HepG2 (cell line): Measurements from ENCODE around the gene TTLL12. TPM values are rescaled to one million over a fixed set of nuclear protein-coding genes. Genes with fewer than 3 reads are reported as not detected.

Experiments
- ARNTL ChIP-seq: sonication (generic); formaldehyde crosslinking; IDR thresholded peaks from 2 replicates; pipeline ENCODE4 v1.4.0; 2020; ENCODE audit warnings: mild to moderate bottlenecking, missing genetic modification reagents
- GATAD2A ChIP-seq: IDR thresholded peaks from 2 replicates; pipeline ENCODE4 v1.6.1; 2016
- GTF3A ChIP-seq: sonication (generic); formaldehyde crosslinking; conservative IDR thresholded peaks from 2 replicates; pipeline ENCODE4 v1.4.0; 2020; ENCODE audit warnings: mild to moderate bottlenecking, missing genetic modification reagents
- IRF2 ChIP-seq: IDR thresholded peaks from 2 replicates; pipeline ENCODE4 v1.6.1; 2018; ENCODE audit warnings: missing genetic modification reagents, missing compliant biosample characterization
- JDP2 ChIP-seq: sonication (generic); formaldehyde crosslinking; IDR thresholded peaks from 2 replicates; pipeline ENCODE4 v1.8.1; 2022; ENCODE audit warnings: missing genetic modification reagents, borderline replicate concordance
- MEIS1 ChIP-seq: sonication (generic); formaldehyde crosslinking; IDR thresholded peaks from 2 replicates; pipeline ENCODE4 v1.9.0; 2021; ENCODE audit warnings: mild to moderate bottlenecking, missing genetic modification reagents, moderate library complexity, borderline replicate concordance
- PHF5A ChIP-seq: IDR thresholded peaks from one replicate; pipeline ENCODE4 v1.6.1; 2018; ENCODE audit warnings: low read depth, missing genetic modification reagents; ENCODE audit not compliant: unreplicated experiment
- POLR2AphosphoS2 ChIP-seq: IDR thresholded peaks from 2 replicates; pipeline ENCODE4 v1.6.1; 2011; ENCODE audit warnings: low read depth, low read length, improper control_type of control experiment
- RBM22 ChIP-seq: fragments of 200-400 bp; formaldehyde crosslinking; optimal IDR thresholded peaks from 2 replicates; pipeline ENCODE3; 2017; ENCODE audit warnings: mild to moderate bottlenecking, low read length, moderate library complexity
- ZBTB7A ChIP-seq: sonication (generic); formaldehyde crosslinking; IDR thresholded peaks from 2 replicates; pipeline ENCODE4 v1.8.0; 2022; ENCODE audit warnings: mild to moderate bottlenecking, missing genetic modification reagents
- ZFP90 ChIP-seq: sonication (generic); formaldehyde crosslinking; IDR thresholded peaks from 2 replicates; pipeline ENCODE4 v1.8.0; 2022; ENCODE audit warnings: missing genetic modification reagents, mild to moderate bottlenecking, inconsistent platforms, borderline replicate concordance
- ZMYM4 ChIP-seq: sonication (generic); formaldehyde crosslinking; IDR thresholded peaks from 2 replicates; pipeline ENCODE4 v1.8.1; 2023; ENCODE audit warnings: mild to moderate bottlenecking, missing genetic modification reagents
- ZNF343 ChIP-seq: sonication (generic); formaldehyde crosslinking; IDR thresholded peaks from 2 replicates; pipeline ENCODE4 v1.4.0; 2020; ENCODE audit warnings: mild to moderate bottlenecking, missing genetic modification reagents
- ZNF552 ChIP-seq: sonication (generic); formaldehyde crosslinking; IDR thresholded peaks from 2 replicates; pipeline ENCODE4 v1.9.0; 2022; ENCODE audit warnings: missing genetic modification reagents, mild to moderate bottlenecking, borderline replicate concordance
- ZNF674 ChIP-seq: sonication (generic); formaldehyde crosslinking; IDR thresholded peaks from 2 replicates; pipeline ENCODE4 v1.5.0; 2020; ENCODE audit warnings: low read depth, mild to moderate bottlenecking, missing genetic modification reagents
- polyA plus RNA-seq, 8 experiments: library from polyadenylated mRNA; depleted of rRNA in 3 of 8; stranded (reverse) in 7 of 8; unstranded in 1 of 8; fragments of >200 nt; fragmentation: Illumina TruSeq in 4 of 8; extraction: Trizol in 4 of 8; gene quantifications; 2 replicates each; pipeline versions ENCODE4 v1.2.1 to v1.2.3, GENCODE V29; 2011 to 2016; ENCODE audit warnings: low read depth in 4 of 8, missing spikeins in 1 of 8, mixed read lengths in 1 of 8; ENCODE audit not compliant: insufficient read depth in 1 of 8
- total RNA-seq, 5 experiments: library from RNA; depleted of rRNA; stranded (reverse); fragments of >200 nt; fragmentation: Illumina TruSeq; extraction: Trizol; gene quantifications; 2 replicates each; pipeline ENCODE4 v1.2.3, GENCODE V29; 2016; ENCODE audit warnings: low read depth in 1 of 5
- TF ChIP-seq, protein P1 (sequence below): sonication (generic); formaldehyde crosslinking; IDR thresholded peaks from 2 replicates; pipeline ENCODE4 v1.4.0; 2020; ENCODE audit warnings: missing genetic modification reagents, borderline replicate concordance
- TF ChIP-seq, protein P2 (sequence below): sonication (generic); formaldehyde crosslinking; IDR thresholded peaks from 2 replicates; pipeline ENCODE4 v1.4.0; 2020; ENCODE audit warnings: missing genetic modification reagents
- TF ChIP-seq, protein P3 (sequence below): sonication (generic); formaldehyde crosslinking; conservative IDR thresholded peaks from 2 replicates; pipeline ENCODE4 v1.4.0; 2020; ENCODE audit warnings: missing genetic modification reagents

The TTLL12 gene
- total and polyA plus RNA-seq, 2 of the 13 experiments (the other 11 are each of a cell fraction or from before 2014, with no cell fraction given) = 11.9 to 38.1 TPM

DNA sequence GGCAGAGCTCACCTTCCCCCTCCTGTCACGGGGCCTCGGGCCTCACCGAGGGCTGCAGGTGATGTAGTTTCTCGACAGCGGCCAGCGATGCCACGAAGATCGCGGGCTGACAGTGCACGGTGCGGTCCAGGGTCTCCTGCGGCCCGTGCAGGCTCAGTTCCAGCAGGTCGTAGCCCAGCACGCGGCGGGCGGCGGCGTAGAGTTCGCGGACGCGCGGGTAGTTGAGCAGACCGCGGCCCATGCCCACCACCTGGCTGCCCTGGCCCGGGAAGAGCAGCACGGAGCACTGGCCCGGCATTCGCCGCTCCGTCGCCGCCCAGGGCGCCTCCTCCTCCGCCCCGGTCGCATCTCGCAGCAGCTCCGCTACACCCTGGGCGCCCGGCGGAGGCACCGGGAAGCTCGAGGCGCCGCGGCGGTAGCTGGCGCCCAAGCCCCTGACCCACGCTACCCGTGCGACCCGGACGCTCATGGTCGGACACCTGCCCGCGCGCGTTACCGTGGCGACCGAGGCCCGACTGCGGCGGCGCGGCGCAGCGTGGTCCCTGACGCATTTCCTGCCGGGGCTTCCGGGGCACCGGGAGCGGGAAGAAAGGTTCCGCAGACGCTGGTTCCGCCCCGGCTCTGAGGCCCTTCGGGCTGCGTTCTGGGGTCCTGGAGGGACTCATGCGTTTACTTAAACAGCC is 43.9 kb downstream of the TTLL12 start, which contains the start of gene MCAT (continued):
- TF ChIP-seq, protein P1, sequence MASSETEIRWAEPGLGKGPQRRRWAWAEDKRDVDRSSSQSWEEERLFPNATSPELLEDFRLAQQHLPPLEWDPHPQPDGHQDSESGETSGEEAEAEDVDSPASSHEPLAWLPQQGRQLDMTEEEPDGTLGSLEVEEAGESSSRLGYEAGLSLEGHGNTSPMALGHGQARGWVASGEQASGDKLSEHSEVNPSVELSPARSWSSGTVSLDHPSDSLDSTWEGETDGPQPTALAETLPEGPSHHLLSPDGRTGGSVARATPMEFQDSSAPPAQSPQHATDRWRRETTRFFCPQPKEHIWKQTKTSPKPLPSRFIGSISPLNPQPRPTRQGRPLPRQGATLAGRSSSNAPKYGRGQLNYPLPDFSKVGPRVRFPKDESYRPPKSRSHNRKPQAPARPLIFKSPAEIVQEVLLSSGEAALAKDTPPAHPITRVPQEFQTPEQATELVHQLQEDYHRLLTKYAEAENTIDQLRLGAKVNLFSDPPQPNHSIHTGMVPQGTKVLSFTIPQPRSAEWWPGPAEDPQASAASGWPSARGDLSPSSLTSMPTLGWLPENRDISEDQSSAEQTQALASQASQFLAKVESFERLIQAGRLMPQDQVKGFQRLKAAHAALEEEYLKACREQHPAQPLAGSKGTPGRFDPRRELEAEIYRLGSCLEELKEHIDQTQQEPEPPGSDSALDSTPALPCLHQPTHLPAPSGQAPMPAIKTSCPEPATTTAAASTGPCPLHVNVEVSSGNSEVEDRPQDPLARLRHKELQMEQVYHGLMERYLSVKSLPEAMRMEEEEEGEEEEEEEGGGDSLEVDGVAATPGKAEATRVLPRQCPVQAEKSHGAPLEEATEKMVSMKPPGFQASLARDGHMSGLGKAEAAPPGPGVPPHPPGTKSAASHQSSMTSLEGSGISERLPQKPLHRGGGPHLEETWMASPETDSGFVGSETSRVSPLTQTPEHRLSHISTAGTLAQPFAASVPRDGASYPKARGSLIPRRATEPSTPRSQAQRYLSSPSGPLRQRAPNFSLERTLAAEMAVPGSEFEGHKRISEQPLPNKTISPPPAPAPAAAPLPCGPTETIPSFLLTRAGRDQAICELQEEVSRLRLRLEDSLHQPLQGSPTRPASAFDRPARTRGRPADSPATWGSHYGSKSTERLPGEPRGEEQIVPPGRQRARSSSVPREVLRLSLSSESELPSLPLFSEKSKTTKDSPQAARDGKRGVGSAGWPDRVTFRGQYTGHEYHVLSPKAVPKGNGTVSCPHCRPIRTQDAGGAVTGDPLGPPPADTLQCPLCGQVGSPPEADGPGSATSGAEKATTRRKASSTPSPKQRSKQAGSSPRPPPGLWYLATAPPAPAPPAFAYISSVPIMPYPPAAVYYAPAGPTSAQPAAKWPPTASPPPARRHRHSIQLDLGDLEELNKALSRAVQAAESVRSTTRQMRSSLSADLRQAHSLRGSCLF = no peak
- TF ChIP-seq ZNF674 (CRISPR knock-in tag) (no peak), ZNF343 (no peak; the same call in 1 of the 2 replicates), ARNTL (CRISPR knock-in tag) (peak; percentile 56; the same call in 1 of the 2 replicates), ZMYM4 (CRISPR knock-in tag) (peak; percentile 91), PHF5A (CRISPR knock-in tag) (no peak), GTF3A (CRISPR knock-in tag) (no peak), JDP2 (CRISPR knock-in tag) (no peak), IRF2 (CRISPR knock-in tag) (peak; percentile 87), GATAD2A (peak; percentile 72), ZFP90 (CRISPR knock-in tag) (no peak; the same call in 1 of the 2 replicates), ZNF552 (CRISPR knock-in tag) (no peak), POLR2AphosphoS2 (no peak), RBM22 (peak; percentile 90), MEIS1 (peak; percentile 27; the same call in 1 of the 2 replicates), ZBTB7A (no peak)
- TF ChIP-seq, protein P2, sequence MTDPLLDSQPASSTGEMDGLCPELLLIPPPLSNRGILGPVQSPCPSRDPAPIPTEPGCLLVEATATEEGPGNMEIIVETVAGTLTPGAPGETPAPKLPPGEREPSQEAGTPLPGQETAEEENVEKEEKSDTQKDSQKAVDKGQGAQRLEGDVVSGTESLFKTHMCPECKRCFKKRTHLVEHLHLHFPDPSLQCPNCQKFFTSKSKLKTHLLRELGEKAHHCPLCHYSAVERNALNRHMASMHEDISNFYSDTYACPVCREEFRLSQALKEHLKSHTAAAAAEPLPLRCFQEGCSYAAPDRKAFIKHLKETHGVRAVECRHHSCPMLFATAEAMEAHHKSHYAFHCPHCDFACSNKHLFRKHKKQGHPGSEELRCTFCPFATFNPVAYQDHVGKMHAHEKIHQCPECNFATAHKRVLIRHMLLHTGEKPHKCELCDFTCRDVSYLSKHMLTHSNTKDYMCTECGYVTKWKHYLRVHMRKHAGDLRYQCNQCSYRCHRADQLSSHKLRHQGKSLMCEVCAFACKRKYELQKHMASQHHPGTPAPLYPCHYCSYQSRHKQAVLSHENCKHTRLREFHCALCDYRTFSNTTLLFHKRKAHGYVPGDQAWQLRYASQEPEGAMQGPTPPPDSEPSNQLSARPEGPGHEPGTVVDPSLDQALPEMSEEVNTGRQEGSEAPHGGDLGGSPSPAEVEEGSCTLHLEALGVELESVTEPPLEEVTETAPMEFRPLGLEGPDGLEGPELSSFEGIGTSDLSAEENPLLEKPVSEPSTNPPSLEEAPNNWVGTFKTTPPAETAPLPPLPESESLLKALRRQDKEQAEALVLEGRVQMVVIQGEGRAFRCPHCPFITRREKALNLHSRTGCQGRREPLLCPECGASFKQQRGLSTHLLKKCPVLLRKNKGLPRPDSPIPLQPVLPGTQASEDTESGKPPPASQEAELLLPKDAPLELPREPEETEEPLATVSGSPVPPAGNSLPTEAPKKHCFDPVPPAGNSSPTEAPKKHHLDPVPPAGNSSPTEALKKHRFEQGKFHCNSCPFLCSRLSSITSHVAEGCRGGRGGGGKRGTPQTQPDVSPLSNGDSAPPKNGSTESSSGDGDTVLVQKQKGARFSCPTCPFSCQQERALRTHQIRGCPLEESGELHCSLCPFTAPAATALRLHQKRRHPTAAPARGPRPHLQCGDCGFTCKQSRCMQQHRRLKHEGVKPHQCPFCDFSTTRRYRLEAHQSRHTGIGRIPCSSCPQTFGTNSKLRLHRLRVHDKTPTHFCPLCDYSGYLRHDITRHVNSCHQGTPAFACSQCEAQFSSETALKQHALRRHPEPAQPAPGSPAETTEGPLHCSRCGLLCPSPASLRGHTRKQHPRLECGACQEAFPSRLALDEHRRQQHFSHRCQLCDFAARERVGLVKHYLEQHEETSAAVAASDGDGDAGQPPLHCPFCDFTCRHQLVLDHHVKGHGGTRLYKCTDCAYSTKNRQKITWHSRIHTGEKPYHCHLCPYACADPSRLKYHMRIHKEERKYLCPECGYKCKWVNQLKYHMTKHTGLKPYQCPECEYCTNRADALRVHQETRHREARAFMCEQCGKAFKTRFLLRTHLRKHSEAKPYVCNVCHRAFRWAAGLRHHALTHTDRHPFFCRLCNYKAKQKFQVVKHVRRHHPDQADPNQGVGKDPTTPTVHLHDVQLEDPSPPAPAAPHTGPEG (CRISPR knock-in tag) = no peak
- TF ChIP-seq, protein P3, sequence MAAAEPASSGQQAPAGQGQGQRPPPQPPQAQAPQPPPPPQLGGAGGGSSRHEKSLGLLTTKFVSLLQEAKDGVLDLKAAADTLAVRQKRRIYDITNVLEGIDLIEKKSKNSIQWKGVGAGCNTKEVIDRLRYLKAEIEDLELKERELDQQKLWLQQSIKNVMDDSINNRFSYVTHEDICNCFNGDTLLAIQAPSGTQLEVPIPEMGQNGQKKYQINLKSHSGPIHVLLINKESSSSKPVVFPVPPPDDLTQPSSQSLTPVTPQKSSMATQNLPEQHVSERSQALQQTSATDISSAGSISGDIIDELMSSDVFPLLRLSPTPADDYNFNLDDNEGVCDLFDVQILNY (CRISPR knock-in tag) = no peak
